MM.1S (cell line): ENCODE results near the gene UNC5C.

ENCODE experiments used
- DNase-seq: peaks from one replicate; pipeline ENCODE4 v3.0.0-alpha.2; 2015
- H2AFZ ChIP-seq: fragments of 300-600 bp; sonication (generic); 2 replicates; pipeline ENCODE4 v1.6.0; 2016; ENCODE audit warnings: antibody characterized with exemption, low read length
- H3F3A ChIP-seq: fragments of 300-600 bp; sonication (generic); 2 replicates; pipeline ENCODE4 v1.6.1; 2016; ENCODE audit warnings: mild to moderate bottlenecking, antibody characterized with exemption, low read length, moderate library complexity, mixed read lengths; ENCODE audit not compliant: insufficient read depth
- H3K27ac ChIP-seq: fragments of 300-600 bp; sonication (generic); 2 replicates; pipeline ENCODE4 v1.5.1; 2016; ENCODE audit warnings: mild to moderate bottlenecking, low read length
- H3K27me3 ChIP-seq: fragments of 300-600 bp; sonication (generic); replicated peaks from 2 replicates; pipeline ENCODE4 v1.6.0; 2016; ENCODE audit warnings: low read length; ENCODE audit not compliant: insufficient read depth
- H3K36me3 ChIP-seq: fragments of 300-600 bp; sonication (generic); replicated peaks from 2 replicates; pipeline ENCODE4 v1.6.1; 2016; ENCODE audit warnings: mild to moderate bottlenecking, low read length, mixed read lengths; ENCODE audit not compliant: insufficient read depth
- H3K4me1 ChIP-seq: fragments of 300-600 bp; sonication (generic); 2 replicates; pipeline ENCODE4 v1.6.1; 2016; ENCODE audit warnings: low read length, mixed read lengths
- H3K4me2 ChIP-seq: fragments of 300-600 bp; sonication (generic); 2 replicates; pipeline ENCODE4 v1.6.0; 2016; ENCODE audit warnings: low read depth, low read length
- H3K4me3 ChIP-seq: fragments of 300-600 bp; sonication (generic); 2 replicates; pipeline ENCODE4 v1.5.1; 2016; ENCODE audit warnings: low read length, mixed read lengths
- H3K79me2 ChIP-seq: fragments of 300-600 bp; sonication (generic); 2 replicates; pipeline ENCODE4 v1.6.1; 2016; ENCODE audit warnings: mixed run types, low read length, mixed read lengths
- H3K9ac ChIP-seq: fragments of 300-600 bp; sonication (generic); 2 replicates; pipeline ENCODE4 v1.6.1; 2016; ENCODE audit warnings: low read length, mixed read lengths
- H3K9me2 ChIP-seq: fragments of 300-600 bp; sonication (generic); replicated peaks from 2 replicates; pipeline ENCODE4 v1.6.1; 2016; ENCODE audit warnings: mild to moderate bottlenecking, low read length, mixed read lengths; ENCODE audit not compliant: insufficient read depth
- H3K9me3 ChIP-seq: fragments of 300-600 bp; sonication (generic); replicated peaks from 2 replicates; pipeline ENCODE4 v1.6.1; 2016; ENCODE audit warnings: mild to moderate bottlenecking, low read length, mixed read lengths; ENCODE audit not compliant: insufficient read depth
- H4K20me1 ChIP-seq: fragments of 300-600 bp; sonication (generic); 2 replicates; pipeline ENCODE4 v1.6.1; 2016; ENCODE audit warnings: mild to moderate bottlenecking, low read length, moderate library complexity, mixed read lengths; ENCODE audit not compliant: insufficient read depth
- CTCF ChIP-seq: fragments of 300-600 bp; sonication (generic); IDR thresholded peaks from 2 replicates; pipeline ENCODE4 v1.5.1; 2016; ENCODE audit warnings: antibody characterized with exemption, low read length, mixed read lengths
- EZH2 ChIP-seq: fragments of 300-600 bp; sonication (generic); optimal IDR thresholded peaks from 2 replicates; pipeline ENCODE3; 2017; ENCODE audit warnings: low read depth, mild to moderate bottlenecking, antibody characterized with exemption, low read length, mixed read lengths
- EZH2phosphoT487 ChIP-seq: fragments of 300-600 bp; sonication (generic); IDR thresholded peaks from 2 replicates; pipeline ENCODE4 v1.6.1; 2018; ENCODE audit warnings: antibody characterized with exemption, low read length

UNC5C gene

GRCh38 chr4:95167805-95168204 lies 381.0 kb downstream of the UNC5C start:
- Histone ChIP-seq H3F3A (no peaks in the 10 kb centered on the region), H3K27me3 (no peaks in the 10 kb centered on the region), H2AFZ (no peak overlapping the region), H3K36me3 (no peaks in the 10 kb centered on the region), H3K79me2 (no peaks in the 10 kb centered on the region), H3K27ac (no peak overlapping the region), H3K9ac (no peak overlapping the region), H3K4me2 (no peak overlapping the region), H3K4me1 (no peaks in the 10 kb centered on the region), H3K9me3 (no peaks in the 10 kb centered on the region), H3K4me3 (no peak overlapping the region), H3K9me2 (no peaks in the 10 kb centered on the region), H4K20me1 (no peaks in the 10 kb centered on the region)
- TF ChIP-seq EZH2phosphoT487 (no peak), EZH2 (no peak), CTCF (no peak)
- DNase-seq: no peak

GRCh38 chr4:95165926-95166524 lies 382.7 kb downstream of the UNC5C start:
- DNase-seq: peak; percentile 50
- Histone ChIP-seq H3K4me2 (no peak overlapping the region), H3K27ac (no peak overlapping the region)

DNA sequence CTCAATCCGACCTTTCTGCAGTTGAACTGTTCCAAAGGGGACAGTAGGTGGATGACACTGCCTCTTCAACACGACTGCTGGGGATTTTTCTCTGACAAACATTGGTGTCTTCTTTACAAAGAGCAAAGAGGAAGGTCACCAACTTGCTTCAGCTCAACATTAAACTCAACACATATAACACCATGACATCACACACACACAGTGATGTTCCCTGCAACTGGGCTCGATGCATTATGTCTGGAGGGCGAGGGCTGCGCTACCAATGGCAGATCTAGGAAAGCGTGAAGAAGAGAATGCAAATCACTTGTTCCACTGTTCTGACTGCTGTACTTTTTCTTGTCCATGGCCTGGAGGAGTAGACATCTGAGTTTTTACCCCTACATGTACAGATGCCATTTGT lies 385.9 kb downstream of the UNC5C start:
- Histone ChIP-seq H3K27me3 (peaks cover 3% of the 10 kb centered on the region; the same call in 1 of the 2 replicates), H2AFZ (no peak overlapping the region), H3K79me2 (no peaks in the 10 kb centered on the region), H3K36me3 (no peaks in the 10 kb centered on the region), H3K9me3 (no peaks in the 10 kb centered on the region), H3K9me2 (no peaks in the 10 kb centered on the region), H3K4me3 (no peak overlapping the region), H4K20me1 (no peaks in the 10 kb centered on the region), H3K27ac (no peak overlapping the region), H3K9ac (no peak overlapping the region), H3F3A (no peaks in the 10 kb centered on the region), H3K4me1 (no peaks in the 10 kb centered on the region), H3K4me2 (no peak overlapping the region)
- DNase-seq: no peak
- TF ChIP-seq CTCF: no peak
- no peak for TF ChIP-seq EZH2phosphoT487
- no peak for TF ChIP-seq EZH2

More at GRCh38 chr4:95165926-95166524, 382.7 kb downstream of the UNC5C start:
- Histone ChIP-seq H3K9me3 (no peaks in the 10 kb centered on the region), H3K9me2 (no peaks in the 10 kb centered on the region), H3K4me3 (no peak overlapping the region), H3K36me3 (no peaks in the 10 kb centered on the region), H3K4me1 (no peaks in the 10 kb centered on the region), H2AFZ (no peak overlapping the region), H3F3A (no peaks in the 10 kb centered on the region), H3K9ac (no peak overlapping the region), H3K79me2 (no peaks in the 10 kb centered on the region), H4K20me1 (no peaks in the 10 kb centered on the region), H3K27me3 (no peaks in the 10 kb centered on the region)
- TF ChIP-seq CTCF: peak; percentile 39
- no peak for TF ChIP-seq EZH2
